ENCODE results near the gene SCLY.
A peak's percentile ranks its signal among the peaks of the same experiment; 100 is the strongest.

Gene SCLY

GRCh38 chr2:238137885-238138284 is 77.1 kb downstream of the SCLY start:
- no peak for DNase-seq (ENCODE audit: low read depth in 2 of 3, low spot score in 1 of 3)

GRCh38 chr2:238138331-238139195 is 77.8 kb downstream of the SCLY start, which contains the start of gene KLHL30:
Gene KLHL30, plus strand, starts transcription at chr2:238138668. Its CDS starts 2,087 bp downstream, at chr2:238140755.
- no peak for DNase-seq (ENCODE audit: low read depth in 2 of 3, low spot score in 1 of 3)

- DNase-seq (ENCODE audit: low read depth in 2 of 3, low spot score in 1 of 3) = peak in 2 of 3 donors; percentile 20 to 28
Measured at GRCh38 chr2:238139196-238140039, 78.6 kb downstream of the SCLY start.

GRCh38 chr2:238140040-238140439 is 79.2 kb downstream of the SCLY start:
- no peak for DNase-seq (ENCODE audit: low read depth in 2 of 3, low spot score in 1 of 3)

- DNase-seq (ENCODE audit: low read depth in 2 of 3, low spot score in 1 of 3) = no peak
Measured at GRCh38 chr2:238140721-238141540, 80.1 kb downstream of the SCLY start.

- no peak for DNase-seq (ENCODE audit: low read depth in 2 of 3, low spot score in 1 of 3)
Measured at GRCh38 chr2:238141541-238142318, 80.9 kb downstream of the SCLY start.

GRCh38 chr2:238142382-238143205 is 81.8 kb downstream of the SCLY start:
- no peak for DNase-seq (ENCODE audit: low read depth in 2 of 3, low spot score in 1 of 3)

GRCh38 chr2:238143239-238143951 is 82.6 kb downstream of the SCLY start:
- DNase-seq (ENCODE audit: low read depth in 2 of 3, low spot score in 1 of 3) = no peak

- DNase-seq (ENCODE audit: low read depth in 2 of 3, low spot score in 1 of 3) = no peak
Measured at GRCh38 chr2:238144262-238144661, 83.5 kb downstream of the SCLY start.

- no peak for DNase-seq (ENCODE audit: low read depth in 2 of 3, low spot score in 1 of 3)
Measured at GRCh38 chr2:238145046-238145445, 84.2 kb downstream of the SCLY start.

GRCh38 chr2:238145851-238146250 is 85.0 kb downstream of the SCLY start:
- DNase-seq (ENCODE audit: low read depth in 2 of 3, low spot score in 1 of 3) = no peak

GRCh38 chr2:238146884-238147544 is 86.2 kb downstream of the SCLY start:
- DNase-seq (ENCODE audit: low read depth in 2 of 3, low spot score in 1 of 3) = no peak

GRCh38 chr2:238148981-238149380 is 88.2 kb downstream of the SCLY start:
- no peak for DNase-seq (ENCODE audit: low read depth in 2 of 3, low spot score in 1 of 3)

All from stimulated activated CD4-positive, alpha-beta T cell treated with anti-CD3 and anti-CD28 coated beads, Interleukin-12 subunit alpha, Interleukin-12 subunit beta, amount 100 ng/mL, for 48 hours (primary cell).